Body of pancreas (tissue), 4 donors: ENCODE measurements around the gene SLAMF7.

ENCODE experiments used
- POLR2A ChIP-seq, 3 donors: fragments of 450-650 bp; IDR thresholded peaks; one replicate each; pipeline ENCODE4 v1.6.1; 2016; ENCODE audit warnings: antibody characterized with exemption in 3 of 3, mild to moderate bottlenecking in 2 of 3
- TF ChIP-seq, protein P1 (sequence below), 7 experiments: fragments of 450-650 bp in 4 of 7; fragments of 200-600 bp in 3 of 7; sonication (generic) in 3 of 7; IDR thresholded peaks; one replicate each; pipeline ENCODE4 v1.5.1; 2016 to 2019; ENCODE audit warnings: antibody characterized with exemption in 7 of 7

DNA sequence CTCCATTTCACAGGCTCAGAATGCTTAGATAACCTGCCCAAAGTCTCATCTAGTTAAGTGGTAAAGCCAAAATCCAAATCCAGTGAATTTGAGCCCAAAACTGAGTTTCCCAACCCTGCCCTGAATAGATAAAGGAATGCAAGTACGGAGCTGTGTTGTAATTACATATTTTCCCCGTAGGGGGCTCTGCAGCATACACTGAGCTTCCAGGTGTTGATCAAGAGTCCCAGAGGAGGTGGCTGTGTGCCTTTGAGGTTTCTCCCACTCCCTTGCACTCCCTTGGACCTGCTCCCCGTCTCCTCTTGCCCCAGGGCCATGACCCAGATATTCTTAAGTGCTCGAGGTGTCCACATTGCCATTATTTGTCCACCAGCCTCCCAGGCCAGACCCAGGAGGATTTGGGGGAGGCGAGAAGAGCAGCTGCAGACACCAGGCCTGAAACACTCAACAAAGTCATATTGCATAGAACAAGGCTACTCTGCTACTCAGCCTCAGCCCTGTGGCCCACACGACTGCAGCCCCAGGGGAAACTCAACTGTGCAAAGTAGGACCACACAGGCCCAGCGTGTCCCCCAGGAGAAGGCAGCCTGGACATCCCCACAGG, 38.5 kb downstream of the SLAMF7 start:
- TF ChIP-seq, protein P1, sequence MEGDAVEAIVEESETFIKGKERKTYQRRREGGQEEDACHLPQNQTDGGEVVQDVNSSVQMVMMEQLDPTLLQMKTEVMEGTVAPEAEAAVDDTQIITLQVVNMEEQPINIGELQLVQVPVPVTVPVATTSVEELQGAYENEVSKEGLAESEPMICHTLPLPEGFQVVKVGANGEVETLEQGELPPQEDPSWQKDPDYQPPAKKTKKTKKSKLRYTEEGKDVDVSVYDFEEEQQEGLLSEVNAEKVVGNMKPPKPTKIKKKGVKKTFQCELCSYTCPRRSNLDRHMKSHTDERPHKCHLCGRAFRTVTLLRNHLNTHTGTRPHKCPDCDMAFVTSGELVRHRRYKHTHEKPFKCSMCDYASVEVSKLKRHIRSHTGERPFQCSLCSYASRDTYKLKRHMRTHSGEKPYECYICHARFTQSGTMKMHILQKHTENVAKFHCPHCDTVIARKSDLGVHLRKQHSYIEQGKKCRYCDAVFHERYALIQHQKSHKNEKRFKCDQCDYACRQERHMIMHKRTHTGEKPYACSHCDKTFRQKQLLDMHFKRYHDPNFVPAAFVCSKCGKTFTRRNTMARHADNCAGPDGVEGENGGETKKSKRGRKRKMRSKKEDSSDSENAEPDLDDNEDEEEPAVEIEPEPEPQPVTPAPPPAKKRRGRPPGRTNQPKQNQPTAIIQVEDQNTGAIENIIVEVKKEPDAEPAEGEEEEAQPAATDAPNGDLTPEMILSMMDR (IDR thresholded peaks at IDR 0.05), result peak; percentile 37 to 76 (median 64)
- no peak for TF ChIP-seq POLR2A (IDR thresholded peaks at IDR 0.05)
